HepG2 (cell line): ENCODE measurements around the gene FAM170B. TPM values are rescaled to one million over a fixed set of nuclear protein-coding genes. Genes with fewer than 3 reads are reported as not detected.

Experiments used
- ATAC-seq: fragments of 200-7000 bp; cut with Tn5 transposase; 3 replicates; pipeline ENCODE4 v1.9.1; 2020; ENCODE audit warnings: mild to moderate bottlenecking, moderate library complexity
- BruUV-seq: library from RNA; stranded (reverse); fragments of 400-500 nt; replicated peaks from 2 replicates; lab custom pipeline; 2021; lab: Mats Ljungman, UMichigan
- CTCF ChIA-PET: fragments of 300-600 bp; formaldehyde crosslinking; extraction: SDS; loops from one replicate; lab custom pipeline; 2021; ENCODE audit warnings: low total read pairs, inconsistent platforms, low intra/inter-chr PET ratio; lab: Yijun Ruan, JAX
- POLR2A ChIA-PET: fragments of 350-600 bp; sonication (Branson Sonifier 250); formaldehyde crosslinking; loops from one replicate; lab custom pipeline; 2020; ENCODE audit warnings: antibody characterized with exemption, inconsistent platforms; lab: Yijun Ruan, JAX
- DNase-seq: peaks from one replicate; pipeline ENCODE4 v3.0.0-alpha.2; 2015; ENCODE audit warnings: low spot score
- FAIRE-seq: peaks from 3 replicates; lab custom pipeline; 2011; peaks lifted over from hg19 to GRCh38; lab: Jason Lieb, UNC
- H2AFZ ChIP-seq: one replicate; pipeline ENCODE4 v1.6.1; 2011; ENCODE audit warnings: low read length, inconsistent platforms
- H3K27ac ChIP-seq: fragments of 300-600 bp; 3 replicates; pipeline ENCODE4 v1.8.0; 2011; ENCODE audit warnings: mixed run types, mild to moderate bottlenecking, mixed read lengths, low read length, inconsistent platforms; ENCODE audit not compliant: insufficient read depth; ENCODE audit errors: extremely low read length
- H3K27me3 ChIP-seq, 2 experiments: fragments of 200-600 bp in 1 of 2; 2 replicates in 1 of 2; 3 replicates in 1 of 2; pipeline versions ENCODE4 v1.6.0 to v1.8.0; 2011; ENCODE audit warnings: low read length in 2 of 2, mild to moderate bottlenecking in 2 of 2, moderate library complexity in 2 of 2, inconsistent platforms in 1 of 2; ENCODE audit not compliant: insufficient read depth in 2 of 2, control insufficient read depth in 1 of 2
- H3K36me3 ChIP-seq, 2 experiments: fragments of 200-600 bp in 1 of 2; replicated peaks in 1 of 2; 2 replicates in 1 of 2; 3 replicates in 1 of 2; pipeline versions ENCODE4 v1.5.1 to v1.8.0; 2011; ENCODE audit warnings: low read length in 2 of 2, inconsistent platforms in 1 of 2; ENCODE audit not compliant: insufficient read depth in 2 of 2, control insufficient read depth in 1 of 2
- H3K4me1 ChIP-seq: 2 replicates; pipeline ENCODE4 v1.5.1; 2012; ENCODE audit warnings: low read length, inconsistent platforms; ENCODE audit not compliant: insufficient read depth
- H3K4me2 ChIP-seq: 2 replicates; pipeline ENCODE4 v1.6.0; 2011; ENCODE audit warnings: low read depth, low read length, inconsistent platforms
- H3K4me3 ChIP-seq, 3 experiments: fragments of 200-600 bp in 1 of 3; sonication (generic), shearing (Covaris generic) in 1 of 3; replicated peaks in 1 of 3; 2 replicates each; pipeline ENCODE4 v1.5.1; 2011 to 2016; ENCODE audit warnings: low read length in 3 of 3, inconsistent platforms in 2 of 3, low read depth in 2 of 3, mild to moderate bottlenecking in 2 of 3, control low read depth in 1 of 3, mixed read lengths in 1 of 3; ENCODE audit not compliant: insufficient read depth in 1 of 3
- H3K79me2 ChIP-seq: one replicate; pipeline ENCODE4 v1.6.1; 2011; ENCODE audit warnings: low read length, inconsistent platforms; ENCODE audit not compliant: insufficient read depth
- H3K9ac ChIP-seq: 2 replicates; pipeline ENCODE4 v1.6.0; 2011; ENCODE audit warnings: mild to moderate bottlenecking, low read depth, low read length, inconsistent platforms; ENCODE audit not compliant: insufficient read depth
- H3K9me3 ChIP-seq: 2 replicates; pipeline ENCODE4 v1.5.1; 2012; ENCODE audit warnings: mild to moderate bottlenecking, low read length
- H4K20me1 ChIP-seq: 2 replicates; pipeline ENCODE4 v1.6.0; 2011; ENCODE audit warnings: inconsistent platforms, mild to moderate bottlenecking, low read length, moderate library complexity; ENCODE audit not compliant: insufficient read depth
- CBX1 ChIP-seq: IDR thresholded peaks from one replicate; pipeline ENCODE4 v1.6.1; 2016; ENCODE audit warnings: antibody characterized with exemption, low read depth
- CHD4 ChIP-seq: fragments of 200-600 bp; sonication (generic); IDR thresholded peaks from 2 replicates; pipeline ENCODE4 v1.7.0; 2017; ENCODE audit warnings: mild to moderate bottlenecking, low read length, borderline replicate concordance
- FOXO1 ChIP-seq: sonication (generic); formaldehyde crosslinking; IDR thresholded peaks from 2 replicates; pipeline ENCODE4 v1.4.0; 2020; ENCODE audit warnings: missing genetic modification reagents
- GATA4 ChIP-seq: sonication (generic); IDR thresholded peaks from 2 replicates; pipeline ENCODE4 v1.6.1; 2016; ENCODE audit warnings: antibody characterized with exemption, low read depth, borderline replicate concordance
- HNF4A ChIP-seq: sonication (generic); formaldehyde crosslinking; IDR thresholded peaks from 2 replicates; pipeline ENCODE4 v1.4.0; 2020; ENCODE audit warnings: missing genetic modification reagents
- IKZF4 ChIP-seq: sonication (generic); formaldehyde crosslinking; IDR thresholded peaks from 2 replicates; pipeline ENCODE4 v1.5.1; 2020; ENCODE audit warnings: borderline replicate concordance, mild to moderate bottlenecking, low read depth, missing genetic modification reagents; ENCODE audit errors: not compliant biosample characterization
- KLF15 ChIP-seq: sonication (generic); formaldehyde crosslinking; IDR thresholded peaks from 2 replicates; pipeline ENCODE4 v1.8.1; 2023; ENCODE audit warnings: borderline replicate concordance, mild to moderate bottlenecking, inconsistent platforms, missing genetic modification reagents, mixed read lengths
- MED1 ChIP-seq: sonication (generic); formaldehyde crosslinking; IDR thresholded peaks from 2 replicates; pipeline ENCODE4 v1.4.0; 2020; ENCODE audit warnings: missing genetic modification reagents
- PRDM4 ChIP-seq: sonication (generic); formaldehyde crosslinking; IDR thresholded peaks from 2 replicates; pipeline ENCODE4 v1.9.0; 2021; ENCODE audit warnings: missing genetic modification reagents, borderline replicate concordance
- SKI ChIP-seq: fragments of 450-650 bp; IDR thresholded peaks from one replicate; pipeline ENCODE4 v1.6.1; 2018; ENCODE audit warnings: mild to moderate bottlenecking; ENCODE audit not compliant: partially characterized antibody
- YEATS2 ChIP-seq: sonication (generic); formaldehyde crosslinking; IDR thresholded peaks from 2 replicates; pipeline ENCODE4 v1.4.0; 2020; ENCODE audit warnings: missing genetic modification reagents, borderline replicate concordance
- ZNF205 ChIP-seq: IDR thresholded peaks from 2 replicates; pipeline ENCODE4 v1.6.1; 2018; ENCODE audit warnings: missing biosample characterization, missing genetic modification reagents
- ZNF263 ChIP-seq: sonication (generic); formaldehyde crosslinking; IDR thresholded peaks from 2 replicates; pipeline ENCODE4 v1.4.0; 2020; ENCODE audit warnings: missing genetic modification reagents
- ZNF44 ChIP-seq: sonication (generic); formaldehyde crosslinking; IDR thresholded peaks from 2 replicates; pipeline ENCODE4 v1.5.1; 2020; ENCODE audit warnings: mild to moderate bottlenecking, missing genetic modification reagents
- ZNF709 ChIP-seq: sonication (generic); formaldehyde crosslinking; IDR thresholded peaks from 2 replicates; pipeline ENCODE4 v1.5.0; 2020; ENCODE audit warnings: mild to moderate bottlenecking, missing genetic modification reagents
- ZNF740 ChIP-seq: sonication (generic); formaldehyde crosslinking; IDR thresholded peaks from 2 replicates; pipeline ENCODE4 v1.4.0; 2020; ENCODE audit warnings: missing genetic modification reagents
- ZNF850 ChIP-seq: sonication (generic); formaldehyde crosslinking; conservative IDR thresholded peaks from 2 replicates; pipeline ENCODE4 v1.9.0; 2021; ENCODE audit warnings: mild to moderate bottlenecking, missing genetic modification reagents
- WGBS: methylation state at CpG from one replicate; pipeline ENCODE4 v1.1.6; 2017; ENCODE audit warnings: low lambda C conversion rate; 5-methylcytosine and 5-hydroxymethylcytosine counted together
- in situ Hi-C: cut with HindIII; loops from 2 replicates; pipeline ENCODE4 v1.10.0; 2017; ENCODE audit warnings: low pct_unique_long_range_greater_than_20kb; ENCODE audit not compliant: extremely low pct_ligation_motif_present
- intact Hi-C: fragments of 100-400 bp; cut with micrococcal nuclease; formaldehyde crosslinking; loops from one replicate; pipeline ENCODE4 v1.10.0; 2022; ENCODE audit not compliant: unreplicated experiment
- polyA plus RNA-seq, 8 experiments: library from polyadenylated mRNA; depleted of rRNA in 3 of 8; stranded (reverse) in 7 of 8; unstranded in 1 of 8; fragments of >200 nt; fragmentation: Illumina TruSeq in 4 of 8; extraction: Trizol in 4 of 8; gene quantifications; 2 replicates each; pipeline versions ENCODE4 v1.2.1 to v1.2.3, GENCODE V29; 2011 to 2016; ENCODE audit warnings: low read depth in 4 of 8, missing spikeins in 1 of 8, mixed read lengths in 1 of 8; ENCODE audit not compliant: insufficient read depth in 1 of 8
- total RNA-seq, 5 experiments: library from RNA; depleted of rRNA; stranded (reverse); fragments of >200 nt; fragmentation: Illumina TruSeq; extraction: Trizol; gene quantifications; 2 replicates each; pipeline ENCODE4 v1.2.3, GENCODE V29; 2016; ENCODE audit warnings: low read depth in 1 of 5

FAM170B gene
- total and polyA plus RNA-seq, 2 of the 13 experiments (the other 11 are each of a cell fraction or from before 2014, with no cell fraction given) = not detected

DNA sequence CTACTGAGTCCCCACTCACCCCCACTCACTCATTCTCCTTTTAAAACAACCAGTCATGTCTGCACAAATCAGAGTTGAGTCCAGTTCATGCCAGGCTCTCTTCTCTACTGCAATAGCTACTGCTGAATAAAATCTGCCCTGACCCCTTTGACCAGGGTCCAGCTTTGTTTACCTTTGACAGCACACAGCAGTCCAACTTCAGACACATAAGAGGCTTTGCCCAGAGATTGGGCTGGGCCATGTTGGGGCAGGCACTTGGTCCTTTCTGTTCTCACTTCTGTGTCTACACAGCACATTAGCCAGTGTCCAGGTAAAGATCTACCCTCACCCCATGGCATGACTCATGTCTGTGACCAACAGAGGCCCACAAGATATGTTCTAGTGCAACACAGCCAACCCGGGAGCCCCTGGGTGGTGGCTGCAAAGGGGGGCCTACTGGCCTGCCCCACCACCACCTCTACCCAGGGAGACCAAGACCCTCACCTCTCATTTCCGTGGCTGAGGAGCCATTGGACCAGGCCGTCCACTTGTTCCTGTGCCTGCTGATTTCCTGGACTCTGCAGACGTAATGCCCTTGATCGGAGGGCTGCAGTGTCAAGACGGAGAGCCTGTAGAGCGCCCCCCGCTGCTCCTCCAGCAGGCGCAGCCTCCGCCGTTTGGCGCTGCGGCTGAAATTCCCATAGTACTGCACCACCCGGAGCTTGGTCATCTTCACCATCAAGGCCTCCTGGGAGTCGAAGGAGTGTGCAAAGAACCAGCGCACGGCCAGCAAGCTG lies 26.5 kb downstream of the FAM170B start:
- Histone ChIP-seq H3K4me2 (no peak overlapping the region), H3K9me3 (no peaks in the 10 kb centered on the region), H2AFZ (no peak overlapping the region), H3K79me2 (no peaks in the 10 kb centered on the region), H4K20me1 (no peaks in the 10 kb centered on the region), H3K27me3 (0 out of 5 replicates have a peak, but pooled peaks cover 0 to under 1% of the 10 kb centered on the region in 2 experiments), H3K9ac (no peak overlapping the region), H3K36me3 (no peaks in the 10 kb centered on the region), H3K4me3 (no peak overlapping the region), H3K4me1 (no peaks in the 10 kb centered on the region), H3K27ac (no peak overlapping the region)
- 86% methylated on average over 7 of the region's 17 CpGs for WGBS
- ATAC-seq (peak; percentile 69), FAIRE-seq (no peak), DNase-seq (no peak)
- in situ Hi-C loops = no loop called here
- intact Hi-C loops = no loop called here
- no TSS peak for BruUV-seq
- CTCF ChIA-PET = no interaction called here
- TF ChIP-seq IKZF4 (CRISPR knock-in tag) (no peak), ZNF44 (CRISPR knock-in tag) (0 out of 2 replicates have a peak, but pooled peaks have one; percentile 71), HNF4A (CRISPR knock-in tag) (0 out of 2 replicates have a peak, but pooled peaks have one; percentile 11)
- POLR2A ChIA-PET = no interaction called here

DNA sequence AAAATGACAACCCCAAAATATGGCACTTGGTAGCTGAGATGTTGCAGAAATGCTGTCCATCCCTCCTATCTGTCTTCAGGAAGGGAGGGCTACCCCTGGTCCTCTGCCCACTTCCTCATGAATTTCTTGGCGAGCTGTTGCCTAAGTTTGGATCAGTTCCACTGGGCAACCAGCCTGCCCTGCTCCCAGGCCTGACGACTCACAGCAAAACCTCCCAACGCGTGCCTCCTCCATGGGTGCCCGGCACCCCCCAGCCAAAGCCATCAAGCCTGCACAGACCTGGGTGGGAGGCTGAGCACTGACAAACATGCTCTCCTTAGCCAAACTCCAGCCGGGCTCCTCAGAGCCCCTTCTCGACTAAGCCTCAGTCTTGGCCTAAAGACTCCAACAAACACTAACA lies 27.4 kb downstream of the FAM170B start:
- intact Hi-C loops = no loop called here
- Histone ChIP-seq H3K27me3 (no peaks in the 10 kb centered on the region), H3K27ac (no peak overlapping the region), H3K79me2 (no peaks in the 10 kb centered on the region), H3K4me1 (no peaks in the 10 kb centered on the region), H3K9ac (no peak overlapping the region), H2AFZ (no peak overlapping the region)
- in situ Hi-C loops = no loop called here
- BruUV-seq = no TSS peak
- no peak for TF ChIP-seq CHD4
- no peak for TF ChIP-seq ZNF263 (CRISPR knock-in tag)
- TF ChIP-seq YEATS2 (CRISPR knock-in tag) = no peak
- no peak for TF ChIP-seq ZNF205
- TF ChIP-seq ZNF709 (CRISPR knock-in tag) = no peak
- no peak for TF ChIP-seq KLF15 (CRISPR knock-in tag)
- TF ChIP-seq ZNF740 (CRISPR knock-in tag) = no peak
- TF ChIP-seq ZNF850 = no peak
- TF ChIP-seq SKI = no peak
- TF ChIP-seq PRDM4 = no peak
- TF ChIP-seq MED1 (CRISPR knock-in tag) = no peak
- no peak for TF ChIP-seq GATA4
- no peak for TF ChIP-seq FOXO1 (CRISPR knock-in tag)
- no peak for TF ChIP-seq CBX1
- TF ChIP-seq, all 625 proteins: peak for 0
- no peak for ATAC-seq
- no peak overlapping the region for H3K4me2 ChIP-seq
- no peak overlapping the region for H3K4me3 ChIP-seq
- WGBS = 78% methylated on average over 6 of the region's 7 CpGs
- no peak for FAIRE-seq
- CTCF ChIA-PET = no interaction called here
- no peaks in the 10 kb centered on the region for H3K9me3 ChIP-seq
- POLR2A ChIA-PET = no interaction called here
- no peaks in the 10 kb centered on the region for H3K36me3 ChIP-seq
- no peak for DNase-seq
- no peaks in the 10 kb centered on the region for H4K20me1 ChIP-seq
